Stimulated activated naive CD8-positive, alpha-beta T cell treated with anti-CD3 and anti-CD28 coated beads, Interleukin-15, Interleukin-2, amounts not matched to agents 100 U/mL and 50 U/mL, for 24 hours (primary cell): Measurements from ENCODE around the gene NEK10.

Experiments
- ATAC-seq: fragments of 150-1000 bp; cut with Tn5 transposase; one replicate; pipeline ENCODE4 v1.10.0; 2021
- DNase-seq: peaks from one replicate; pipeline ENCODE4 v3.0.0; 2021

Gene NEK10

GRCh38 chr3:27176256-27176655 is 192.9 kb downstream of the NEK10 start:
- no peak for ATAC-seq
- no peak for DNase-seq

- no peak for ATAC-seq
- DNase-seq, result no peak
Observed at GRCh38 chr3:27174530-27174929, 194.7 kb downstream of the NEK10 start.

- no peak for ATAC-seq
- DNase-seq, result no peak
Observed at GRCh38 chr3:27171113-27171512, 198.1 kb downstream of the NEK10 start.

DNA sequence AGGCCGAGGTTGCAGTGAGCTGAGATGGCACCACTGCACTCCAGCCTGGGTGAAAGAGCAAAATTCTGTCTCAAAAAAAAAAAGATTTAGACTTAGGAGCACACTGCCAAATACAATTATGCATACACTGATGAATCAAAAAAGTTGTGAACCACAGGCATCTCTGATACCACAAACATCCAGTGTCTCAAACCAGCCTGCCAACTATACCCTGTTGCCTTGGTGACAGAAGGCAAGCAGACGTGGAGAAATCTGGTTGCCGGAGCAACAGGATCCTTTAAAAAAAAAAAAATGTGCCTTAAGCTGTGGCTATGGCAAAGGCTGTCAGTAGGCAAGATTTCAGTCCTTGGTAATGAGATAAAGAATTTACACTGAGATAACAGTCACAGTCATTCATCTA is 202.3 kb downstream of the NEK10 start:
- DNase-seq, result no peak
- no peak for ATAC-seq

- no peak for DNase-seq
- ATAC-seq, result no peak
Observed at GRCh38 chr3:27165321-27165721, 203.9 kb downstream of the NEK10 start.

GRCh38 chr3:27160779-27161287 is 208.3 kb downstream of the NEK10 start:
- ATAC-seq, result no peak

GRCh38 chr3:27160146-27160545 is 209.0 kb downstream of the NEK10 start:
- no peak for DNase-seq
- ATAC-seq, result no peak

More at GRCh38 chr3:27160779-27161287, 208.3 kb downstream of the NEK10 start:
- DNase-seq, result no peak

- DNase-seq (no peak), ATAC-seq (no peak)
Observed at GRCh38 chr3:27147215-27147614, 222.0 kb downstream of the NEK10 start.

DNA sequence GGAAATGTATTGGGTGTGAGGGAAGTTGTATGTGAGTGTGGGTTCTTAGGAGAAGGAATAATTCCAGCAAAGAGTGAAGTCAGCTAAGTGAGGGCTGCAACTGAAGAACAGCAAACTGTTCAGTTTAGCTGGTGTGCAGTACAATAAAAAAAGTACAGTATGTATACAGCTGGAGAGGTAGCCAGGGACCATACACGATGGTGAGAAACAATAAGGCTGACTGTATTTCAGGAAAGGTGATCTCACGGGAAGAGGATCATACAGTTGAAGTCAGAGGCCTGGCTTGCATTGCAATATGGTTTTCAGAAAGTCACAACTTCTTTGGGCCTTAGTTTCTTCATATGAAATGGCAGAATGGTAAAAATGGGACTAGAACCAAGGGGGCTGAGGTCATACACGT is 222.4 kb downstream of the NEK10 start:
- ATAC-seq (no peak), DNase-seq (no peak)

DNA sequence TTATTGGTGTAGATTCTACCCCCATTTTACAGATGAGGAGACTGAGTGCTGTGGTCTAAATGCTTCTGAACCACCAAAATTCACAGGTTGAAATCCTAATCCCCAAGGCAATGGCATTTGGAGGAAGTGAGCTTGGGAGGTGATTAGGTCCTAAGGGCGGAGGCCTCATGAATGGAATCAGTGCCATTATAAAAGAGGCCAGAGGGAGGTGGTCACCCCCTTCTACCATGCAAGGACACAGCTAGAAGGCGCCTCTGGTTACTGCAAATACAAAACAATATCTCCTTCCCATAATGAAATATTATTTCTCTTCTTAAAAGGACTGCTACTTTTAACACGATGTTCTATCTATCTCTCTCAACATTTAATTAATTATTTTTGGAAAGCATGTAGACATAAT is 223.5 kb downstream of the NEK10 start:
- DNase-seq (no peak), ATAC-seq (no peak)

- ATAC-seq (no peak), DNase-seq (no peak)
Observed at GRCh38 chr3:27141668-27142067, 227.5 kb downstream of the NEK10 start.

- ATAC-seq (no peak), DNase-seq (no peak)
Observed at GRCh38 chr3:27138562-27138961, 230.6 kb downstream of the NEK10 start.

DNA sequence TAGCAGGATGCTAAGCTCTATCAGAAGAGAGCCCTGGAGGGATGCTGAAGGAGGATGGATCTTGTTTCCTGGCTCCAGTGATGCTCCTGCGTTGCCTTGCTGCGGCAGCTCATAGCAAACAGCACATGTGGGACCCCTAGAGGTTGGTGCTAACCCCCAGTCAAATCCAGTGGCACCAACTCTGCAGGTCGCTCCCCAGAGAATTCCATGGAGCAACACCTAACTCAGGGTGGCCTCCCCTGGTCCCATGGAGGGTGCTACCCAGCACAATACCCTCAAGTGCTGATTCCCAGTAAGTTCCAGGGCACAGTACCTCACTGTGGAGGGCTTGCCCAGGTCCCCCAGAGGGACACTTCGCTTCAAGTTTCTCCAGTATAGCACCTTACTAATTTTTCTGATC is 231.2 kb downstream of the NEK10 start:
- DNase-seq, result no peak
- no peak for ATAC-seq

DNA sequence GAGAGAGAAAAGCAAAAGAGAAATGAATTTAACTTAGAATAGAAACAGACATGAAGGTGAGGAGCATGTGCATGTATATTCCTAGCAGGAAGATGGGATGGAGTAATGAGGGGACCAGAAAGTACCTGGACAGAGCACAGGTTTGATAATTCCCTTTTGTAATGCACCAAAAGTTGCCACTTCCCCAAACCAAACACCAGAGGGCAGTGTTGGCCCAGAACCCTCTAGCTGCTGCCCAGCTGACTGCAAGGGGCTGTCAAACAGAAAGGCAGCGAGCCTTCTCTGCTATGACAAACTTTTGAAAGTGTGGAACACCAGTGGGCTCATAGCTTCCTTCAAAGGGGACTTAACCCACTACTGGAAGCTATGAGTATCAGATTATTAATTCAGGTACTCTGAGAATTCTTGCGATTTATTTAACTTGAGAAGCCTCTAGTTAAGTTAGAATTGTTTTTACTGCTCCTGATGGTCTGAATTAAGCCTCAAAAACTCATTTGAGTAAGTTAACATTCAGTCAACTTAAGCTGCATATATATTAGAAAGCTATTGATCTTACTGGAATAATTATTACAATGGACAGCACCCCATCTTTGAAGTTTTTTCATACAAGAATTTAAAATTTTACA is 234.9 kb downstream of the NEK10 start:
- DNase-seq, result peak; percentile 55

GRCh38 chr3:27133060-27133459 is 236.1 kb downstream of the NEK10 start:
- no peak for DNase-seq
- no peak for ATAC-seq

More for the DNA sequence above, 234.9 kb downstream of the NEK10 start:
- peak; percentile 63 for ATAC-seq

DNA sequence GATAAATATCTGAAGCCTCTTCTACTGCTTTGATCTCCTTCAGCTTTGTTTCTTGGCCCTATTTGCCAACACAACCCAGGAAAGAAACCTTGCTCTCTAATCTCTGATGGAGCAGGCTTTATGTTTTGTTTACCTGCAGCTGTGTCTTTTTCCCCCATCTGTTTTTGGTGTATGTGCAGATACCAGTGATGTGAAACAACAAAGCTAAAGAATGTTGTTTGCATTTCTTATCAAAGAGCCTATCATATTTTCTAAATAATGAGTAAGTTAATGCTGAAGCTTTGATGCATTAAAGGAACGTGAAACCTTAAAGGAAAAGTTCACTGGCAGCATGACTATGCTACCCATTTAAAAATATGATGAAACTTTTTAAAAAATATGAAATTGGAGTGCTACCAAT is 238.4 kb downstream of the NEK10 start:
- ATAC-seq, result no peak

DNA sequence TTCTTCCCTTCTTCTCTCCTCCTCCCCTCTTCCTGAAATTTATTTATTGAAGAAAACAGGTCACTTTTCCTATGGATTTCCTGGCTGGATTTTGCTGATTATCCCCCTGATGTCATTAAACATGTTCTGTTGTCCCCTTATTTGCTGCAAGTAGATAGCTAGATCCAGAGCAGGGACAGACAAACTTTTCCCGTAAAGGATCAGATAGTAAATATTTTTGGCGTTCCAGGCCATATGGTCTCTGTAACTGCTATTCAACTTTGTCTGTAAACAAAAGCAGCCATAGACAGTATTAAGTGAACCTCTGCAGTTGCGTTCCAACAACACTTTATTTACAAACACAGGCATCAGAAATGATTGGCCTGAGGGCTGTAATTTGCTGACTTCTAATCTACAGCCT is 241.3 kb downstream of the NEK10 start:
- no peak for ATAC-seq

More for the DNA sequence above, 238.4 kb downstream of the NEK10 start:
- DNase-seq, result no peak

DNA sequence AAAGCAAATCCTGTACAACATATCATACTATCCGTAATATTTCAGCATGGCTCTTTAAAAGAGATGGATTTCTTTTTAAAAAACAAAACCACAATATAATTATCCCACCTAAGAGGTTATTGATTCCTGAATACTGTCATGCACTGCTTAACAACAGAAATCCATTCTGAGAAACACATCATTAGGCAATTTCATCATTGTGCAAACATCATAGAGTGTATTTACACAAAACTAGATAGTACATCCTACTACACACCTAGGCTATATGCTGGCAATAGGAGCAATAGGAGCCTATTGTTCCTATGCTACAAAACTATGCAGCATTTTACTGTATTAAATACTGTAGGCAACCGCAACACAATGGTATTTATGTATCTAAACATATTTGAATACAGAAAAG is 242.0 kb downstream of the NEK10 start:
- DNase-seq (no peak), ATAC-seq (no peak)

More for the DNA sequence above, 241.3 kb downstream of the NEK10 start:
- DNase-seq, result no peak

- DNase-seq (no peak), ATAC-seq (no peak)
Observed at GRCh38 chr3:27125821-27126501, 243.2 kb downstream of the NEK10 start.

GRCh38 chr3:27119639-27120038 is 249.5 kb downstream of the NEK10 start:
- ATAC-seq, result no peak
- no peak for DNase-seq

- DNase-seq (no peak), ATAC-seq (no peak)
Observed at GRCh38 chr3:27115352-27115751, 253.8 kb downstream of the NEK10 start.

- DNase-seq (no peak), ATAC-seq (no peak)
Observed at GRCh38 chr3:27114684-27115083, 254.5 kb downstream of the NEK10 start.

GRCh38 chr3:27114129-27114528 is 255.1 kb downstream of the NEK10 start:
- DNase-seq, result no peak
- no peak for ATAC-seq

- ATAC-seq (no peak), DNase-seq (no peak)
Observed at GRCh38 chr3:27110020-27110419, 259.2 kb downstream of the NEK10 start.
